ENCODE measurements around the gene TSPAN10. TPM values are rescaled to one million over a fixed set of nuclear protein-coding genes. Genes with fewer than 3 reads are reported as not detected.

TSPAN10 gene
- polyA plus RNA-seq (2013) = 0.53 and 0.54 TPM in 2 replicates

GRCh38 chr17:81636505-81637288 lies at the start of gene TSPAN10, which contains the start of gene NPLOC4:
TSS of gene TSPAN10 (plus strand) at chr17:81637196. CDS start at chr17:81642413, 5,217 bp downstream.
TSS of gene NPLOC4 (minus strand) at chr17:81637112. CDS start at chr17:81636930, 182 bp downstream.
- Histone ChIP-seq H2BK12ac (ENCODE audit: low read length) (peak within 1 kb of the TSS; percentile 68), H3K27ac (ENCODE audit: low read depth, low read length) (peak within 1 kb of the TSS; percentile 91), H2AFZ (ENCODE audit: insufficient read depth, low read length, poor library complexity) (peak within 1 kb of the TSS; percentile 96), H3K36me3 (ENCODE audit: control insufficient read depth in 1 of 2, insufficient read depth in 2 of 2, low read length in 2 of 2) (peaks cover 1 to 3% of the 10 kb centered on the region in 2 experiments), H4K12ac (ENCODE audit: low read depth, low read length) (peak within 1 kb of the TSS; percentile 99), H3K4ac (ENCODE audit: low read depth, low read length) (peak within 1 kb of the TSS; percentile 100), H3K14ac (ENCODE audit: low read length) (peak within 1 kb of the TSS; percentile 100), H3K9ac (ENCODE audit: low read length) (peak within 1 kb of the TSS; percentile 95), H3K4me3 (ENCODE audit: low read depth, low read length) (peak within 1 kb of the TSS; percentile 93), H3K27me3 (ENCODE audit: insufficient read depth, low read length) (no peaks in the 10 kb centered on the region), H3K79me2 (ENCODE audit: control insufficient read depth, insufficient read depth, low read length, poor library complexity) (peaks cover 13% of the 10 kb centered on the region), H2BK120ac (ENCODE audit: insufficient read depth, low read length, poor library complexity) (peak within 1 kb of the TSS; percentile 89), H3K9me3 (ENCODE audit: insufficient read depth, low read depth, low read length) (no peaks in the 10 kb centered on the region), H3K79me1 (ENCODE audit: low read length) (peaks cover 8% of the 10 kb centered on the region), H2BK5ac (ENCODE audit: low read depth, low read length, poor library complexity) (peak within 1 kb of the TSS; percentile 99), H3K18ac (ENCODE audit: low read length) (peak within 1 kb of the TSS; percentile 100), H4K91ac (ENCODE audit: low read depth, low read length) (peak within 1 kb of the TSS; percentile 97), H3K23ac (ENCODE audit: low read length) (no peak within 1 kb of the TSS), H3K4me1 (ENCODE audit: control insufficient read depth in 1 of 2, insufficient read depth in 2 of 2, low read length in 2 of 2) (peaks cover 6 to 7% of the 10 kb centered on the region in 2 experiments), H4K8ac (ENCODE audit: low read depth, low read length) (peak within 1 kb of the TSS; percentile 96), H3K4me2 (ENCODE audit: low read length) (peak within 1 kb of the TSS; percentile 87), H2AK5ac (ENCODE audit: low read length) (peak within 1 kb of the TSS; percentile 99)
- DNase-seq = peak; percentile 76 to 95
- no CpG with 5 or more reads among the region's 77 CpGs for WGBS (ENCODE audit: extremely low coverage, insufficient coverage, insufficient read length)

- Histone ChIP-seq H3K36me3 (ENCODE audit: control insufficient read depth in 1 of 2, insufficient read depth in 2 of 2, low read length in 2 of 2) (peaks cover 64 to 70% of the 10 kb centered on the region in 2 experiments), H3K4me3 (ENCODE audit: low read depth, low read length) (no peak overlapping the region), H2BK5ac (ENCODE audit: low read depth, low read length, poor library complexity) (no peak overlapping the region), H3K18ac (ENCODE audit: low read length) (no peak overlapping the region), H3K79me1 (ENCODE audit: low read length) (no peaks in the 10 kb centered on the region), H3K27me3 (ENCODE audit: insufficient read depth, low read length) (no peaks in the 10 kb centered on the region), H2BK12ac (ENCODE audit: low read length) (no peak overlapping the region), H3K4ac (ENCODE audit: low read depth, low read length) (no peak overlapping the region), H3K14ac (ENCODE audit: low read length) (no peak overlapping the region), H3K4me2 (ENCODE audit: low read length) (no peak overlapping the region), H3K9me3 (ENCODE audit: insufficient read depth, low read depth, low read length) (no peaks in the 10 kb centered on the region), H3K79me2 (ENCODE audit: control insufficient read depth, insufficient read depth, low read length, poor library complexity) (no peaks in the 10 kb centered on the region), H3K9ac (ENCODE audit: low read length) (no peak overlapping the region), H3K23ac (ENCODE audit: low read length) (no peak overlapping the region), H3K27ac (ENCODE audit: low read depth, low read length) (no peak overlapping the region), H2BK120ac (ENCODE audit: insufficient read depth, low read length, poor library complexity) (no peak overlapping the region), H4K8ac (ENCODE audit: low read depth, low read length) (no peak overlapping the region), H4K12ac (ENCODE audit: low read depth, low read length) (no peak overlapping the region), H2AK5ac (ENCODE audit: low read length) (no peak overlapping the region), H2AFZ (ENCODE audit: insufficient read depth, low read length, poor library complexity) (no peak overlapping the region), H4K91ac (ENCODE audit: low read depth, low read length) (no peak overlapping the region), H3K4me1 (ENCODE audit: control insufficient read depth in 1 of 2, insufficient read depth in 2 of 2, low read length in 2 of 2) (peaks cover 5 to 11% of the 10 kb centered on the region in 2 experiments)
- WGBS (ENCODE audit: extremely low coverage, insufficient coverage, insufficient read length) = no CpG with 5 or more reads among the region's 5 CpGs
- no peak for DNase-seq
Observed at GRCh38 chr17:81589612-81590011, 47.4 kb upstream of the TSPAN10 start.

GRCh38 chr17:81590121-81590520 lies 46.9 kb upstream of the TSPAN10 start:
- Histone ChIP-seq H2BK5ac (ENCODE audit: low read depth, low read length, poor library complexity) (no peak overlapping the region), H4K12ac (ENCODE audit: low read depth, low read length) (no peak overlapping the region), H3K23ac (ENCODE audit: low read length) (no peak overlapping the region), H3K4me1 (ENCODE audit: control insufficient read depth in 1 of 2, insufficient read depth in 2 of 2, low read length in 2 of 2) (peaks cover 5 to 11% of the 10 kb centered on the region in 2 experiments), H3K4me2 (ENCODE audit: low read length) (no peak overlapping the region), H2AK5ac (ENCODE audit: low read length) (no peak overlapping the region), H3K27ac (ENCODE audit: low read depth, low read length) (no peak overlapping the region), H3K18ac (ENCODE audit: low read length) (no peak overlapping the region), H4K8ac (ENCODE audit: low read depth, low read length) (no peak overlapping the region), H3K79me1 (ENCODE audit: low read length) (no peaks in the 10 kb centered on the region), H2AFZ (ENCODE audit: insufficient read depth, low read length, poor library complexity) (no peak overlapping the region), H3K14ac (ENCODE audit: low read length) (no peak overlapping the region), H3K4me3 (ENCODE audit: low read depth, low read length) (no peak overlapping the region), H2BK12ac (ENCODE audit: low read length) (no peak overlapping the region), H3K79me2 (ENCODE audit: control insufficient read depth, insufficient read depth, low read length, poor library complexity) (no peaks in the 10 kb centered on the region), H3K36me3 (ENCODE audit: control insufficient read depth in 1 of 2, insufficient read depth in 2 of 2, low read length in 2 of 2) (peaks cover 65 to 74% of the 10 kb centered on the region in 2 experiments), H3K4ac (ENCODE audit: low read depth, low read length) (no peak overlapping the region), H2BK120ac (ENCODE audit: insufficient read depth, low read length, poor library complexity) (no peak overlapping the region), H3K9me3 (ENCODE audit: insufficient read depth, low read depth, low read length) (no peaks in the 10 kb centered on the region), H3K9ac (ENCODE audit: low read length) (no peak overlapping the region), H3K27me3 (ENCODE audit: insufficient read depth, low read length) (no peaks in the 10 kb centered on the region), H4K91ac (ENCODE audit: low read depth, low read length) (no peak overlapping the region)
- WGBS (ENCODE audit: extremely low coverage, insufficient coverage, insufficient read length) = no CpG with 5 or more reads among the region's 8 CpGs
- no peak for DNase-seq

GRCh38 chr17:81591971-81592370 lies 45.0 kb upstream of the TSPAN10 start:
- Histone ChIP-seq H2AFZ (ENCODE audit: insufficient read depth, low read length, poor library complexity) (no peak overlapping the region), H3K27me3 (ENCODE audit: insufficient read depth, low read length) (no peaks in the 10 kb centered on the region), H3K14ac (ENCODE audit: low read length) (no peak overlapping the region), H2AK5ac (ENCODE audit: low read length) (no peak overlapping the region), H3K23ac (ENCODE audit: low read length) (no peak overlapping the region), H2BK5ac (ENCODE audit: low read depth, low read length, poor library complexity) (no peak overlapping the region), H3K27ac (ENCODE audit: low read depth, low read length) (no peak overlapping the region), H3K79me1 (ENCODE audit: low read length) (no peaks in the 10 kb centered on the region), H2BK12ac (ENCODE audit: low read length) (no peak overlapping the region), H3K4me2 (ENCODE audit: low read length) (no peak overlapping the region), H3K36me3 (ENCODE audit: control insufficient read depth in 1 of 2, insufficient read depth in 2 of 2, low read length in 2 of 2) (peaks cover 59 to 69% of the 10 kb centered on the region in 2 experiments), H4K8ac (ENCODE audit: low read depth, low read length) (no peak overlapping the region), H3K9ac (ENCODE audit: low read length) (no peak overlapping the region), H3K4me1 (ENCODE audit: control insufficient read depth in 1 of 2, insufficient read depth in 2 of 2, low read length in 2 of 2) (no peaks in the 10 kb centered on the region), H4K12ac (ENCODE audit: low read depth, low read length) (no peak overlapping the region), H3K18ac (ENCODE audit: low read length) (no peak overlapping the region), H2BK120ac (ENCODE audit: insufficient read depth, low read length, poor library complexity) (no peak overlapping the region), H3K4me3 (ENCODE audit: low read depth, low read length) (no peak overlapping the region), H3K4ac (ENCODE audit: low read depth, low read length) (no peak overlapping the region), H3K9me3 (ENCODE audit: insufficient read depth, low read depth, low read length) (no peaks in the 10 kb centered on the region), H4K91ac (ENCODE audit: low read depth, low read length) (no peak overlapping the region), H3K79me2 (ENCODE audit: control insufficient read depth, insufficient read depth, low read length, poor library complexity) (no peaks in the 10 kb centered on the region)
- DNase-seq = no peak
- WGBS (ENCODE audit: extremely low coverage, insufficient coverage, insufficient read length) = no CpG with 5 or more reads among the region's 14 CpGs
